NT2/D1 (cell line): Measurements from ENCODE around the gene TNNT2.

Experiments
- DNase-seq: peaks from one replicate; pipeline ENCODE4 v3.0.0-alpha.2; 2011; ENCODE audit warnings: low read depth, low spot score
- H3K27me3 ChIP-seq: 2 replicates; pipeline ENCODE4 v1.6.0; 2011; ENCODE audit warnings: mild to moderate bottlenecking; ENCODE audit not compliant: insufficient read length, insufficient read depth
- H3K36me3 ChIP-seq: 2 replicates; pipeline ENCODE4 v1.6.1; 2011; ENCODE audit warnings: mild to moderate bottlenecking, low read length, mixed read lengths; ENCODE audit not compliant: insufficient read depth, insufficient read length
- H3K4me1 ChIP-seq: 2 replicates; pipeline ENCODE4 v1.5.1; 2011; ENCODE audit not compliant: insufficient read depth, insufficient read length
- H3K4me3 ChIP-seq: 2 replicates; pipeline ENCODE4 v1.5.1; 2011; ENCODE audit warnings: low read depth; ENCODE audit not compliant: insufficient read length
- H3K9ac ChIP-seq: 2 replicates; pipeline ENCODE4 v1.6.0; 2011; ENCODE audit warnings: low read depth; ENCODE audit not compliant: insufficient read length
- H3K9me3 ChIP-seq: 2 replicates; pipeline ENCODE4 v1.5.1; 2011; ENCODE audit warnings: mild to moderate bottlenecking, low read length; ENCODE audit not compliant: insufficient read depth
- SUZ12 ChIP-seq: IDR thresholded peaks from 2 replicates; pipeline ENCODE4 v1.6.1; 2011; ENCODE audit not compliant: insufficient read length, insufficient read depth; ENCODE audit errors: extremely low read depth
- YY1 ChIP-seq: IDR thresholded peaks from 2 replicates; pipeline ENCODE4 v1.6.1; 2011; ENCODE audit not compliant: insufficient read length, insufficient read depth
- ZNF274 ChIP-seq: IDR thresholded peaks from 2 replicates; pipeline ENCODE4 v1.6.1; 2011; ENCODE audit warnings: mild to moderate bottlenecking, low read depth, low read length

Gene TNNT2

DNA sequence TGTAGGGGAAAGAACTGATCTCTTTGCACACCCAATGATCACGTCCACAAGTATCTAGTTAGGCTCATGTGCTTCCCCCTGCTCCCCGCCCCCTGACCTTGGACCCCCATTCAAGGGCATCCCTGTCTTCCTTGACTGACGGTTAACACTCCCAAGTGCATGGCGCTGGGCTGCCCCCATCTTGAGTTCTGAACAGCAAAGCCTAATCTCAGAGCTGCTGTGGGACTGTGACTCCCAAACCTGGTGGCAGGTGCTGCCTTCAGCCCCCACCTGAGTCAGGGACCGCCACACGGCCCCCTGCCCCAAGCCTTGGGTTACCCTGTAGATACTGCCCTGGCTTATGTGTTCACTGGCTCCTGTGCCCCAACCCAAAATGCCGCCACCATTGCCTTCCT lies 43.1 kb upstream of the TNNT2 start:
- DNase-seq, result no peak
- H3K9me3 ChIP-seq, result peaks cover 23% of the 10 kb centered on the region
- H3K9ac ChIP-seq, result no peak overlapping the region
- H3K36me3 ChIP-seq, result no peaks in the 10 kb centered on the region
- H3K4me3 ChIP-seq, result no peak overlapping the region
- H3K4me1 ChIP-seq, result peaks cover 11% of the 10 kb centered on the region
- no peak for TF ChIP-seq SUZ12
- TF ChIP-seq YY1, result no peak
- no peak for TF ChIP-seq ZNF274
- H3K27me3 ChIP-seq, result no peaks in the 10 kb centered on the region

DNA sequence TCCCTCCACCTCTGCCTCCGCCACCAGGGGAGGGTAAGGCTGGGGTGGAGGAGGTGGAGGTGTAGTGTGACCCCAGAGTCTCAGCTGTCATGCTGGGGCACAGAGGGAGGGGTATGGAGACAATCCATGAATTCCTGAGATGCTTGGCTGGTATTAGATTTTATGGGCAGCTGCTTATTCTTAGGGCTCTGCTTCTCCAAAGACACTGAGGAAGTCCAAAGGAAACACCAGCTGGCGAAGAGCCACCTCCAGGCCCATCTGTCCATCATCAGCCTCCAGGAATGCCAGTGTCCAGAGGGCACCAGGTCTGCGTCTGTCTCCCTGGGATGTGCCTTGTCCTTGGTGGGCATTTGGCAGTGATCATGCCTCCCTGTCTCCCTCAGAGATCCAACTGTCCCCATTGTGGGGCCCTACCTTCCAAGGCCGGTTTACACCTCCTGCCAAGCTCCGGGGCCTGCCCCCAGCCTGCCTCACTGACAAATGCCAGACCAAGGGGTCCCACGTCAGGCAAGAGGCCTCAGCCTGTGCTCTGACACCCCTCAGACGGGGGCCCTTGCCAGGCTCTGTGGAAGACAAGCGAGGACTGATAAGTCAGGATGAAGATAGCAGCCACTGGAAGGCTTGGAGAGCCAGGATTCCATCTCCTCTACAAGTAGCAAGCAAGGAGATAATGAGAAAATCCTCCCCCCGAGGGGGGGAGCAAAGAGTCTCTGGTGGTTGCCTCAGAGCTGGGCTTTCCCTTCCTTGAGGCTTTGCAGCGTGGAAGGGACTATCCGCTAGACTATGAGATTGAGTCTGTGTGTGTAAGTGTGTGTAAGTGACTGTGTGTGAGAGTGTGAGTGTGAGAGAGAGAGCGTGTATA lies 42.5 kb upstream of the TNNT2 start:
- TF ChIP-seq ZNF274, result no peak
- TF ChIP-seq SUZ12, result no peak
- no peak for TF ChIP-seq YY1
- DNase-seq, result no peak
- Histone ChIP-seq H3K27me3 (no peaks in the 10 kb centered on the region), H3K36me3 (no peaks in the 10 kb centered on the region), H3K9me3 (peaks cover 29% of the 10 kb centered on the region), H3K4me3 (no peak overlapping the region), H3K4me1 (peaks cover 11% of the 10 kb centered on the region), H3K9ac (no peak overlapping the region)

DNA sequence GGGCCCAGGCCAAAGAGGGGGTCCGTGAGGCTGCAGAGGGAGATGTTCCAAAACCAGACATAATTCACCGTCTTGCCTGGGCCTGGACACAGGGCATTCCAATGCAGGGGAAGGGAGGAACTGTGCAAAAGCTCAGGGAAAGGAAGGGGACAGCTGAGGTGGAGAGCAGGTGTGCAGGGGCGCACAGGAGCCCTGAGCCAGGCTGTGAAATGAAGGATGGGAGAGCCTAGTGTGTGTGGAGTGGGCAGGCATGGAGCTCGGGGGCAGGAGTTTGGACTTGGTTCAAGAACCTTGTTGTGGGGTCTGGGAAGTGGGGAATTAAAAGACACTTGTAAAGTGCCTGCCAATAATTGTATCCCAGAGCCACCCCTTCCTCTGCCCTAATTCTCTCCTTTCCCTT lies 41.8 kb upstream of the TNNT2 start:
- peaks cover 11% of the 10 kb centered on the region for H3K4me1 ChIP-seq
- no peak overlapping the region for H3K9ac ChIP-seq
- no peaks in the 10 kb centered on the region for H3K27me3 ChIP-seq
- DNase-seq, result no peak
- no peak overlapping the region for H3K4me3 ChIP-seq
- H3K36me3 ChIP-seq, result no peaks in the 10 kb centered on the region
- TF ChIP-seq ZNF274, result no peak
- no peak for TF ChIP-seq SUZ12
- peaks cover 31% of the 10 kb centered on the region for H3K9me3 ChIP-seq

DNA sequence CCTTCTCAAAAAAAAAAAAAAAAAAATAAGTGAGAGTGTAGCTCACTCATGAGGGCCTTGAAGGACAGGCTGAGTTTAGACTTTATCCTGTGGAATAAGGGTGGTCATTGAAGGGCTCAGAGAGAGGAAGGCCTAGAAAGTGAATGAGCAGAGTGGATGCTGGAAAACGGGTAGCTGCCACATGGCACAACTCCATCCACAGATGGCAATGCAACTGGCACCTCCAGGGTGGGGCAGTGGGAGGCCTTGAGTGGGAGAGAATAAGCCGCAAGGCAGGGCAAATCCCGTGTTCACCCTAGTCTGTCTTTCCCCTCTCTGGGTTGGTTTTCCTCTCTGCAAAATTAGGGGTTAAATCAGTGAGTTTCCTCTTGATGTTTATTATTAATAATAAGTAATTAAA lies 41.0 kb upstream of the TNNT2 start:
- DNase-seq, result no peak
- TF ChIP-seq ZNF274 (no peak), SUZ12 (no peak), YY1 (no peak)

DNA sequence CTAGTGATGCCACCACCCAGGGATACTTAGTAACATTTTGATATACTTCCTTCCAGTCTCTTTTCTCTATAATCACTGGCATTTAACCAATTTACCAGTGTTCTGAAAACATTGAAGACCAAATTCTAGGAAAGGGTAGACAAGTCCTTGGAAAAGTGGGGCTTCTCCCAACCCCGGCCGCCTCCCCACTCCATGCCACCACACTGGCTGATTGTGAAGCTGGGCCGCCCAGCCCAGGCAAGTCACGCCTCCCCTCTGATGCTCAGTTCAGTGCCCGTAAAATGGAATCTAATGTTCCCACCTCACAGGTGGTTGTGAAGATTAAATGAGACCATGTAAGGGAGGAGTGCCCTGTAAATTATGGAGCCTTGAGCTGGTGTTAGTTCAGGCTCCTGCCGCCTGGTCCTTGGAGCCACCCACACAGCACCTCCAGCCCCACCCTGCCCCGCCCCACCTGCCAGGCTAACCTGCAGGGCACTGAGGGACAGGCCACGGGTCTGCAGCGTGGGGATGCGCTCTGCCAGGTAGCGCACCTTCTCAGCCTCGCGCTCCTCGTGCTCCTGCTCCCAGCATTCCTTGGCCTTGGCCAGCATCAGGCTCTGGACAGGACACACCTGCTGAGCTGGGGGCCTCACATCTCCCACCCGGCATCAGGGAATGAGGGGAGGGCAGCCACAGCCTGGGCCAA lies 36.7 kb upstream of the TNNT2 start:
- no peak for TF ChIP-seq ZNF274
- no peak for TF ChIP-seq SUZ12
- no peak for TF ChIP-seq YY1
- no peaks in the 10 kb centered on the region for H3K27me3 ChIP-seq
- no peak overlapping the region for H3K9ac ChIP-seq
- DNase-seq, result no peak
- no peaks in the 10 kb centered on the region for H3K36me3 ChIP-seq
- H3K4me1 ChIP-seq, result no peaks in the 10 kb centered on the region
- no peak overlapping the region for H3K4me3 ChIP-seq
- H3K9me3 ChIP-seq, result peaks cover 34% of the 10 kb centered on the region

More for the DNA sequence above, 41.0 kb upstream of the TNNT2 start:
- H3K36me3 ChIP-seq, result no peaks in the 10 kb centered on the region
- no peak overlapping the region for H3K9ac ChIP-seq
- peaks cover 11% of the 10 kb centered on the region for H3K4me1 ChIP-seq
- peaks cover 34% of the 10 kb centered on the region for H3K9me3 ChIP-seq
- no peak overlapping the region for H3K4me3 ChIP-seq
- H3K27me3 ChIP-seq, result no peaks in the 10 kb centered on the region

DNA sequence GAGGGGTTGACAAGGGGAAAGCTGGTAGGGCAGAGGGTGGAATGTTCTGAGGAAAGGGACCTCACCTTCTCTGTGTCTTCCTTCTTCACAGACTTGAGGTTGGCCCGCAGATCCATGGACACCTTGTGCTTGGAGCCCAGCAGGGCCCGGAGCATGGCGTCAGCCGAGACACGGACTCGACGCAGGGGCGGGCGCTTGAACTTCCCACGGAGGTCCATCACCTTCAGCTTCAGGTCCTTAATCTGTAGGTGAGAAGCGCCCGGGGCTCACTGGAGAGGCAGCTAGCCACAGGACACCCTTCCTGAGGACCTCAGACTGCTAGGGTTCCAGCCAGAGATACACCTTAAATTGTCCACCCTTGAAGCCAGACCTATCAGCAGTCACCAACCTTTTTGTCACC lies 33.8 kb upstream of the TNNT2 start:
- DNase-seq, result no peak
- Histone ChIP-seq H3K36me3 (no peaks in the 10 kb centered on the region), H3K9ac (no peak overlapping the region), H3K4me3 (no peak overlapping the region), H3K4me1 (no peaks in the 10 kb centered on the region), H3K27me3 (no peaks in the 10 kb centered on the region), H3K9me3 (peaks cover 24% of the 10 kb centered on the region)
- no peak for TF ChIP-seq ZNF274
- no peak for TF ChIP-seq SUZ12
- TF ChIP-seq YY1, result no peak

DNA sequence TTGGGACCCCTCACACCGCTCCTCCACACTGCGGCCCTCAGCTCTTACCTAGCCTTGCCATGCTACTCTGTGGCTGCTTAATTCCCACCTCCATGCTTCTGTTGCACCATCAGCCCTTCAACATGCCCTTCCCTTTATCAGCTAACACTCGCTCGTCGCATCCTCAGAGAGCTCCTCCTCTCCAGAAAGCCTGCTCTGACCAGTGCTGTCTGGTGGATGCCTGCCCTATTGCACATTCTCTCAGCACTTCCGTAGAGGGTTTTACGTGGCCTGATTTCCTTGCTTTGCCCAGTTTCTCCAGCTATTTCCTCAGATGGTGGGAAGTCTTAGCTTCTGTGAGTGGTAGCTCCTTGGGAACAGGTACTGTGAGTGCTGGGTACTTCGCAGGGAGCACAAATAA lies 32.0 kb upstream of the TNNT2 start:
- Histone ChIP-seq H3K9ac (no peak overlapping the region), H3K4me3 (no peak overlapping the region), H3K4me1 (peaks cover 3% of the 10 kb centered on the region), H3K9me3 (peaks cover 5% of the 10 kb centered on the region; the same call in 1 of the 2 replicates), H3K27me3 (no peaks in the 10 kb centered on the region), H3K36me3 (no peaks in the 10 kb centered on the region)
- TF ChIP-seq YY1 (no peak), SUZ12 (no peak), ZNF274 (no peak)
- DNase-seq, result no peak
